ENCODE results near the gene RNF14.
"Not testable (repeated sequence)": the region's sequence is repeated elsewhere in the genome, so short reads cannot be mapped to it uniquely, and the experiment has no call there.

RNF14 gene

GRCh38 chr5:142015781-142016533 is 47.1 kb downstream of the RNF14 start:
- no peak for FAIRE-seq

- no peak for FAIRE-seq
Measured at GRCh38 chr5:142016556-142016955, 47.7 kb downstream of the RNF14 start.

DNA sequence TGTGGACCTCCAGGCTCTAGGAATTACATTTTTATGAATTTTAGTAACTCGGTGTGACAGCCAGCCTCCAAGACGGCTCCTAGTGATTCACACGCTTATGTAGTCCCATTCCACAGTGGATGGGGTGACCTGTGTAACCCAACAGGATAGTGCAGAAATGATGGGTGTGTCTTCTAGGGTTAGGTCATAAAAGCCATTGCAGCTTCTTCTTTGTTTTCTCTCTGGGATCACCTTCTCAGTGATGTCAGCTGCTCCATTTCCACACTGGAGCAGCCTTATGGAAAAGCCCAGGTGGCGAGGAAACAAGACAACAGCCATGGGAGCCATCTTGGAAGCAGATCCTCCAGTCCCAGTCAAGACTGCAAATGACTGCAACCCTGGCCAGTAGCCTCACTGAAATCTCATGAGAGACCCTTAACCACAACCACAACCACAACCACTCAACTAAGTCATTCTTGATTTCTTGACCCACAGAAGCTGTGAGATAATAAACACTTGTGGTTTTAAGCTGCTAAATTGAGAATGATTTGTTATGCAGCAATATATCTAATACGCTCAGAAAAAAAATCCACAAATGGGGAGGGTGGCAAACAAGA is 49.0 kb downstream of the RNF14 start:
- FAIRE-seq = no peak

- no peak for FAIRE-seq
Measured at GRCh38 chr5:142020122-142020659, 51.3 kb downstream of the RNF14 start.

- no peak for FAIRE-seq
Measured at GRCh38 chr5:142023836-142024235, 54.9 kb downstream of the RNF14 start.

DNA sequence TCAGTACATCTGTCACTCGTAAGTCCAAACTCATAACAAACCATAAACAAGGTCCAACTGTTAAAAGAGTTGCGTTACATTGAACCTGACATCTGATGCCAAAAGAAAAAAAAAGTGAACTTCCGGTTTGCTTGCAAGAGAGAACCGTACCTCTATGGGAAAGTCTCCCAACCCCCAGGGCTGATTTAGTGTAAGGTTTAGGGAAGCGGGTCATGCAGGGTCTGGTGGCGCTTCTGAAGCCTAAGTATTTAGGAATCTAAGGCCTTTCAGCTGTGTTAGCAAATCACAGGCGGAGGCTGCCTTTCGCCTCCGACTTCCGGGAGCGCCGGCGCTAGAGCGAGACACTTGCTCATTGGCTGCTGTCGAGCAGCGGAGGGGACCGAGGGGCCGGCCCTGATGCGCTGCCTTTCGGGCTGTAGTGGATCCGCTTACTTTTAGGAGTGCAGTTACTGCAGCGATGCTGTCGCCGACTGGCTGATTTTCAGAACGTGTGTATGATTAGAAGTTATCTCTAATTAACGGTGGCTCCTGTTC is 55.9 kb downstream of the RNF14 start:
- no peak for FAIRE-seq

DNA sequence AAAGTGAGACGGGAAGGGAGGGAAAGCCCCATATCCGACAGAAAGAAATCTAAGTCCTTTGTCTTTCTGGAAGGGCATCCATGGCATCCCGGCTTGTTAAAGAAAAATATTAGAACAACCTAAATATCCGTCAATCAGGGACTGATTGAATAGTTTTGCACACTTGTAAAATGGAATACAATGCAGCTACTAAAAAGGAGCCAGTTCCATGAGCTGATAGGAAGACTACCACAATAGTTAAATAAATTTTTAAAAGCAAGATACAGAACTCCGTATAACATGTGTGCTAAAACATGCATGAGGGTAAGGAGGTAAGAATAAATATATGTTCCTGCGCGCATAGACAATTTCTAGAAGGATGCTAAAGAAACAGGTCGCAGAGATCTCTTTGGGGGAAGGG is 56.7 kb downstream of the RNF14 start:
- FAIRE-seq = no peak

DNA sequence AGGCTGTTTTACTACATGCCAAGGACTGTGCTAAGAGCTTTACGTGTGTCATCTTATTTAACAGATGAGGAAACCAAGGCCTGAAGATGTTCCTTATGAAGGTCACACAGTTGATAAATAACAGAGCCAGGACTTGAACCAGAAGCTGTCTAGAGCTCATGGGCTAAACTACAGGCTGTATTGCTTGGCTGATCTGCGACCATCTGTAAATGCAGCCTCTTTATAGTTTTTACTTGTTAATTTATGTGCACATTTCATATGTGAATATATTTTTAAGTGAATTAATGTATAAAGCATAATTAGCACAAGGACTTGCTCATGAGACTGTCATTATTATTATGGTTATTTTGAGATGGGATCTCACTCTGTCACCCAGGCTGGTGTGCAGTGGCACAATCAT is 63.2 kb downstream of the RNF14 start:
- no peak for FAIRE-seq

DNA sequence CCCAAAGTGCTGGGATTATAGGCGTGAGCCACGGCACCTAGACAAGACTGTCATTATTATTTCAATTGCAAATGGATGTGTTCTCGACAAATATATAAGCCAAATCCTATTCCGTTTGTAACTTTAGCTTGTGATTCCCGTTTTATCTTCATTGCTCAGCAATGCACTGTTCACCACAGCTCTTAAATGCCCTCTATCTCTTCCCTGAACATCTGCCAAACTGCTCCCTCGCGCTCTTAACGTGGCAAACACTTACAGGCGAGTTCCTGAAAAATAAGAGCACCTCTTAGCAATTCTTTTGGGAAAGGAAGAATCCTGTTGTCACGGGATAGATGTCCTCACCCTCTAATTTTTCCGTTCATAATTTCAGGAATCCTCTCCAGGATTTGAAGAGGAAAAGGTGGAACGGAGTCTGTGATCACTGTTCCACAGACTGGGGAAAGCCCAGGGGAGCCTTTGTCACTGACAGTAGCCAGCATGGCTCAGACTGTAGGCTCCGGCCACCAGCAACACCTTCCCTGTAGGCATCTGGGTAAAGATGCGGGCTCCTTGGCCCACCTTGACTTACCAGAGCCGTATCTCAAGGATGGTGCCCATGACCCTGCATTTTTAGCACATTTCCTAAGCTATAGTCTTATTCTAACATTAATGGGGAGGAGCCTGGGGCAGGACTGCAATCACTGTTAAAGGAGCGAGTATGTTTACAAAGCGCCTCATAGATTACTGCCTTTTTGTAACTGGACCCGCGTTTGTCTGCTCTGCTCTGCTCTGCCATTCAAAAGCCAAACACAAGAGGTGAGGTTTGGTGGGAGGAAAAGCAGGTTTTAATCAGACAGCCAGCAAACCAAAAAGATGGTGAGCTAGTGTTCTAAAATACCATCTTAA is 64.1 kb downstream of the RNF14 start:
- FAIRE-seq = no peak

DNA sequence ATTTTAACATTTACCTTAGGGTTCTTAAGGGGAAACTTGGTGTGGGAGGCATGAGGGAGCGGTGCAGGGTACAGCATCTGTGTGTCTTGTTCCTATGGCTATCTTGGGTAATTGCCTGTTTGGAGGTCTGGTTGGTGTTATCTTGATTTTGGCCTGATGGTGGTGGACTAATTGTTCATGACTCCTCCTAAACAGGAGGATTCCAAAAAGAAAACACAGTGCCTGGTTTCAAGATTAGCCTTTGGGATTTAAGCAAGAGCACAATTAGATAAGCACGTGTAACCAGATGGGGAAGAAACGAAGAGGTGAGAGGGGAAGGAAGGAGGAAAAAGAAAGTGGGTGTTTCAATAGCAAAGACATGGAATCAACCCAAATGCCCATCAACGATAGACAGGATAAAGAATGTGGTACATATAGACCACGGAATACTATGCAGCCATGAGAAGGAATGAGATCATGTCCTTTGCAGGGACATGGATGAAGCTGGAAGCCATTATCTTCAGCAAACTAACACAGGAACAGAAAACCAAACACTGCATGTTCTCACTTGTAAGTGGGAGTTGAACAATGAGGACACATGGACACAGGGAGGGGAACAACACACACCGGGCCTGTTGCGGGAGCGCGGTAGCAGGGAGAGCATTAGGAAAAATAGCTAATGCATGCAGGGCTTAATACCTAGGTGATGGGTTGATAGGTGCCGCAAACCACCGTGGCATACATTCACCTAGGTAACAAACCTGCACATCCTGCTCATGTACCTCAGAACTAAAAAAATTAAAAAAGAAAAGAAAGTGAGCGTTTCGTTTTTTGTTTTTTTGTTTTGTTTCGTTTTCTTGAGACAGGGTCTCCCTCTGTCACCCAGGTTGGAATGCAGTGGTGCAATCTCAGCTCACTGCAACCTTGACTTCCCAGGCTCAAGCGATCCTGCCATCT is 65.0 kb downstream of the RNF14 start:
- FAIRE-seq = not testable (repeated sequence)

- no peak for FAIRE-seq
Measured at GRCh38 chr5:142034994-142035393, 66.1 kb downstream of the RNF14 start.

DNA sequence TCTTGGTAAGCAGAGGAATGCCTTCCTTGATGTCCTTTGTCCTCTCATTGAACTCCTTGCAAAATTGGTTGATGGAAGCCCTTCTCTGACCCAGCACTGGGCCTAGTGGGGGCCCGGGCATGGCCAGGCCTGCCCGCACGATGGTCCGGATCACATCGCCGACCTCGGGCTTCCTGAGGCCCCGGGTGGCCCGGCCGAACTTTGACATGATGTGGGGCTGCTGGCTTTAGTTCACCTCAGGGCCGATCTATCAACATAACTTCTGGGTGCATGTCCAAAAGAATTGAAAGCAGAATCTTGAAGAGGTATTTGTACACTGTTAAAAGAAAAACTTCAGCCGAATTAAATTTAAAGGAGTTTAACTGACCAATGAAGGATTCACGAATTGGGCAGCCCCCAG is 68.0 kb downstream of the RNF14 start:
- FAIRE-seq = no peak

DNA sequence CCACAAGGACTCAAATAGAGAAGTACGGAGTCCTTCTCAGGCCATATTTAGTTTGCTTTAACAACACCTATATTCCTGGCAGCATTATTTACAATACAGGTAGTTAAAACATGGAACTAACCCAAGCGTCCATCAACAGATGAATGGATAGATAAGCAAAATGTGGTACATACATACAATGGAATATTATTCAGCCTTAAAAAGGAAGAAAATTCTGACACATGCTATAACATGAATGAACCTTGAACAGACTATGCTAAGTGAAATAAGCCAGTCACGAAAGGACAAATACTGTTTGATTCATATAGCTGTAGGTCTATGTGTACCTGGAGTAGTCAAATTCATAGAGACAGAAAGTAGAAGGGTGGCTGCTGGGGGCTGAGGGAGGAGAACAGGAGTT is 68.7 kb downstream of the RNF14 start:
- not testable (repeated sequence) for FAIRE-seq

GRCh38 chr5:142038735-142039134 is 69.8 kb downstream of the RNF14 start:
- no peak for FAIRE-seq
